ENCODE results near the gene DNAAF3. TPM values are rescaled to one million over a fixed set of nuclear protein-coding genes. Genes with fewer than 3 reads are reported as not detected.

DNAAF3 gene
- total RNA-seq, 1 experiment from 2014 or later: 52.8 TPM

DNA sequence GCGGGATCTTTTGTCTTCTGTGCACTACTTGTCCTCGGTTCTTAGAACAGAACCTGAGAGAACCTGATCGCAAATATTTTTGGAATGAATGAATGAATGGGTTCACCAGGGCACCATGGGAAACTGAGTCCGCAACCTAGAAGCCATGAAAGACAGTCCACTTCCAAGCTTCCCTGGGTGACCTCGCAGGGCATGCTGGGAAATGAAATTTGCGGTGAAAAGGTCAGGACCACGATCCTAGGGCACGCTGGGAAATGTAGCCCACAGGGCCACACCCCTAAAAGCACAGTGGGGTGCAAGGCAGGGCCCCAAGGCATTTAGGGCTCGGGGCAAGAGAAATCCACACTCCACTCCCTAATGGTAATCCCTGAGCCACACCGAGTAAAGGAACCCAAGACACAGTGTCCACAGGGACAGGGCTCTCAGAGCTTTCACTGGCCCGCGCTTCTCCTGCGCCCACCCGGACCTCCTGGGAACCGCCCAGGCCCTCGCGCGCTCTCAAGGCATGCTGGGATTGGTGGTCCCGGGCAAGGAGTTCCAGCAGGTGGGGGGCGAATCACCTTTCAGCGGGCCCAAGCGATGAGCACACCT, 47.9 kb downstream of the DNAAF3 start:
- intact Hi-C loops (cut with micrococcal nuclease): no loop called here
- Histone ChIP-seq H3K27me3 (ENCODE audit: insufficient read depth, low read length) (no peaks in the 10 kb centered on the region), H3K27ac (ENCODE audit: low read depth, low read length) (peak overlapping the region; percentile 64), H3K4me2 (ENCODE audit: low read length) (peak overlapping the region; percentile 75), H3K9me2 (ENCODE audit: insufficient read depth) (no peaks in the 10 kb centered on the region), H3K4me1 (ENCODE audit: control insufficient read depth in 1 of 2, insufficient read depth in 2 of 2, low read length in 2 of 2) (peaks cover 12 to 26% of the 10 kb centered on the region in 2 experiments), H4K20me1 (ENCODE audit: insufficient read depth) (no peaks in the 10 kb centered on the region), H2AFZ (ENCODE audit: low read depth, low read length, poor library complexity, severe bottlenecking) (no peak overlapping the region), H3K4me3 (replicated peaks in 1 of 2; ENCODE audit: low read depth in 1 of 2, low read length in 2 of 2) (peak overlapping the region; percentile 65 to 79), H3K9ac (ENCODE audit: low read length) (peak overlapping the region; percentile 63), H3K36me3 (ENCODE audit: control insufficient read depth in 1 of 2, insufficient read depth in 2 of 2, low read length in 2 of 2) (no peaks in the 10 kb centered on the region; a peak in 1 of 4 replicates), H3K9me3 (ENCODE audit: control insufficient read depth in 1 of 2, insufficient read depth in 1 of 2, low read depth in 1 of 2, low read length in 2 of 2) (no peaks in the 10 kb centered on the region), H3K79me2 (ENCODE audit: insufficient read depth, low read length) (peaks cover 36% of the 10 kb centered on the region)
- ChIA-PET POLR2A (interaction anchor here (0.8 to 2.1 kb wide), 4 partner anchors 28 to 41 kb away, joined by 3 to 10 read pairs (median 6); no protein-coding TSS in a partner anchor), RAD21 (ENCODE audit: low non-redundant PET in 1 of 2, low total read pairs in 2 of 2, uncharacterized antibody in 2 of 2, unreplicated experiment in 2 of 2) (no interaction called here), CTCF (interaction anchor here (0.6 to 1.4 kb wide), 3 partner anchors 18 to 417 kb away, joined by 3 to 9 read pairs (median 5); no protein-coding TSS in a partner anchor)
- no TSS peak for BruUV-seq (replicated peaks)
- DNase-seq (ENCODE audit: low read depth, low spot score): no peak
- peak; percentile 12; the same call in 1 of the 2 replicates for ATAC-seq
- TF ChIP-seq ZFX (IDR thresholded peaks at IDR 0.05) (no peak), YY1 (IDR thresholded peaks at IDR 0.05; ENCODE audit: extremely low read depth, insufficient replicate concordance, low read depth, low read length) (peak; percentile 45), POLR2AphosphoS5 (IDR thresholded peaks at IDR 0.05; ENCODE audit: low read depth, low read length) (0 out of 2 replicates have a peak, but pooled peaks have one; percentile 17)

DNA sequence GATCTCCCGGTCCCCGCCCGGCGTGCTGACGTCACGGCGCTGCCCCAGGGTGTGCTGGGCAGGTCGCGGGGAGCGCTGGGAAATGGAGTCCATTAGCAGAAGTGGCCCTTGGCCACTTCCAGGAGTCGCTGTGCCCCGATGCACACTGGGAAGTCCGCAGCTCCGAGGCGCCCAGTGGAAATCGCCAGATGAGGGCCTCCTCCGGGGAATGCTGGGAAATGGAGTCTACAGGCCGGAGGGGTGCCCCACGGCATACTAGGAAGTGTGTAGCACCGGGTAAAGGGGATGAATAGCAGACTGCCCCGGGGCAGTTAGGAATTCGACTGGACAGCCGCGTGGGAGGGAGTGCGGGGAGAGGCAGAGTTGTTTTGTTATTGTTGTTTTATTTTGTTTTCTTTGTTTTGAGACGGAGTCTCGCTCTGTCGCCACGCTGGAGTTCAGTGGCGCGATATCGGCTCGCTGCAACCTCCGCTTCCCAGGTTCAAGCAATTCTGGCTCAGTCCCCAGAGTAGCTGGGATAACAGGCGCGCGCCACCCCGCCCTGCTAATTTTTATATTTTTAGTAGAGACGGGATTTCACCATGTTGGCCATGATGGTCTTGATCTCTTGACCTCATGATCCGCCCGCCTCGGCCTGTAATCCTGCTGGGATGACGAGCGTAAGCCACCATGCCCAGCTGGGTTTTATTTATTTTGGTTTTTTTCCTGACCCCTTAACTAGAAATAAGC, 48.6 kb downstream of the DNAAF3 start:
- CTCF ChIA-PET: interaction anchor here (0.6 to 1.4 kb wide), 5 partner anchors 19 to 417 kb away, joined by 3 to 9 read pairs (median 3); no protein-coding TSS in a partner anchor
- H3K4me3 ChIP-seq (replicated peaks in 1 of 2; ENCODE audit: low read depth in 1 of 2, low read length in 2 of 2): peak overlapping the region; percentile 65 to 79
- peaks cover 43% of the 10 kb centered on the region for H3K79me2 ChIP-seq (ENCODE audit: insufficient read depth, low read length)
- H3K36me3 ChIP-seq (ENCODE audit: control insufficient read depth in 1 of 2, insufficient read depth in 2 of 2, low read length in 2 of 2): no peaks in the 10 kb centered on the region; a peak in 2 of 4 replicates
- intact Hi-C loops (cut with micrococcal nuclease): loop anchor here (2.0 kb wide), 1 partner anchor 37 kb away; no protein-coding TSS in a partner anchor
- TF ChIP-seq POLR2AphosphoS5 (IDR thresholded peaks at IDR 0.05; ENCODE audit: low read depth, low read length) (peak; percentile 63), FOSL1 (IDR thresholded peaks at IDR 0.05; ENCODE audit: low read depth) (no peak), YY1 (IDR thresholded peaks at IDR 0.05; ENCODE audit: extremely low read depth, insufficient replicate concordance, low read depth, low read length) (peak; percentile 72), SP1 (IDR thresholded peaks at IDR 0.05; ENCODE audit: low read depth) (peak; percentile 80), POLR2A (IDR thresholded peaks at IDR 0.05; ENCODE audit: borderline replicate concordance, extremely low read depth, insufficient read depth, insufficient read length) (peak; percentile 44), ZFX (IDR thresholded peaks at IDR 0.05) (peak; percentile 25; the same call in 1 of the 2 replicates), CBX3 (IDR thresholded peaks at IDR 0.05; ENCODE audit: low read depth) (no peak), ELF1 (IDR thresholded peaks at IDR 0.05; ENCODE audit: borderline replicate concordance, low read depth) (peak; percentile 91; the same call in 1 of the 2 replicates)
- no peaks in the 10 kb centered on the region for H3K9me3 ChIP-seq (ENCODE audit: control insufficient read depth in 1 of 2, insufficient read depth in 1 of 2, low read depth in 1 of 2, low read length in 2 of 2)
- H3K9ac ChIP-seq (ENCODE audit: low read length): peak overlapping the region; percentile 63
- TSS peak; percentile 95 for BruUV-seq (replicated peaks)
- RAD21 ChIA-PET (ENCODE audit: low non-redundant PET in 1 of 2, low total read pairs in 2 of 2, uncharacterized antibody in 2 of 2, unreplicated experiment in 2 of 2): no interaction called here
- peak overlapping the region; percentile 75 for H3K4me2 ChIP-seq (ENCODE audit: low read length)
- POLR2A ChIA-PET: interaction anchor here (0.6 to 2.1 kb wide), 6 partner anchors 28 to 537 kb away, joined by 3 to 10 read pairs (median 4); partner anchors contain the start of gene U2AF2
- H3K27me3 ChIP-seq (ENCODE audit: insufficient read depth, low read length): no peaks in the 10 kb centered on the region
- no peak overlapping the region for H2AFZ ChIP-seq (ENCODE audit: low read depth, low read length, poor library complexity, severe bottlenecking)
- ATAC-seq (peak; percentile 92), DNase-seq (ENCODE audit: low read depth, low spot score) (peak; percentile 96)
- H3K27ac ChIP-seq (ENCODE audit: low read depth, low read length): peak overlapping the region; percentile 64
- H4K20me1 ChIP-seq (ENCODE audit: insufficient read depth): no peaks in the 10 kb centered on the region
- no peaks in the 10 kb centered on the region for H3K9me2 ChIP-seq (ENCODE audit: insufficient read depth)
- peaks cover 12 to 27% of the 10 kb centered on the region in 2 experiments for H3K4me1 ChIP-seq (ENCODE audit: control insufficient read depth in 1 of 2, insufficient read depth in 2 of 2, low read length in 2 of 2)

All from HCT116 (cell line).